ENCODE results near the gene HAGHL. TPM values are rescaled to one million over a fixed set of nuclear protein-coding genes. Genes with fewer than 3 reads are reported as not detected.

HAGHL gene
- total RNA-seq, 1 experiment from 2014 or later = 2.5 TPM

GRCh38 chr16:734981-735881, 8.3 kb downstream of the HAGHL start:
- no peak for DNase-seq (ENCODE audit: low spot score)
- TF ChIP-seq CTCF (conservative IDR thresholded peaks at IDR 0.05; ENCODE audit: low read depth, low read length) (no peak), EZH2 (IDR thresholded peaks at IDR 0.05; ENCODE audit: borderline replicate concordance, low read depth, low read length, poor library complexity, severe bottlenecking) (no peak)
- ChIA-PET CTCF (no interaction called here), POLR2A (ENCODE audit: low non-redundant PET) (no interaction called here)
- Histone ChIP-seq H3K4me3 (ENCODE audit: low read depth, low read length, poor library complexity, severe bottlenecking) (no peak overlapping the region), H3K4me1 (ENCODE audit: insufficient read depth, low read length, poor library complexity, severe bottlenecking) (peaks cover 5% of the 10 kb centered on the region), H3K27ac (ENCODE audit: low read depth, low read length, poor library complexity, severe bottlenecking) (no peak overlapping the region), H3K36me3 (ENCODE audit: insufficient read depth, low read length, poor library complexity, severe bottlenecking) (peaks cover 18% of the 10 kb centered on the region), H3K9me3 (ENCODE audit: low read depth, low read length, poor library complexity, severe bottlenecking) (no peaks in the 10 kb centered on the region), H3K27me3 (replicated peaks; ENCODE audit: insufficient read depth, low read depth, low read length, poor library complexity) (no peaks in the 10 kb centered on the region)
- no TSS peak for BruUV-seq (replicated peaks)
- intact Hi-C loops (cut with micrococcal nuclease; ENCODE audit: unreplicated experiment) = no loop called here

GRCh38 chr16:735982-736453, 9.1 kb downstream of the HAGHL start:
- Histone ChIP-seq H3K27me3 (replicated peaks; ENCODE audit: insufficient read depth, low read depth, low read length, poor library complexity) (no peaks in the 10 kb centered on the region), H3K36me3 (ENCODE audit: insufficient read depth, low read length, poor library complexity, severe bottlenecking) (peaks cover 18% of the 10 kb centered on the region), H3K4me3 (ENCODE audit: low read depth, low read length, poor library complexity, severe bottlenecking) (no peak overlapping the region), H3K4me1 (ENCODE audit: insufficient read depth, low read length, poor library complexity, severe bottlenecking) (peaks cover 5% of the 10 kb centered on the region), H3K27ac (ENCODE audit: low read depth, low read length, poor library complexity, severe bottlenecking) (no peak overlapping the region), H3K9me3 (ENCODE audit: low read depth, low read length, poor library complexity, severe bottlenecking) (no peaks in the 10 kb centered on the region)
- intact Hi-C loops (cut with micrococcal nuclease; ENCODE audit: unreplicated experiment) = no loop called here
- BruUV-seq (replicated peaks) = no TSS peak
- ChIA-PET POLR2A (ENCODE audit: low non-redundant PET) (no interaction called here), CTCF (no interaction called here)
- no peak for DNase-seq (ENCODE audit: low spot score)
- no peak for TF ChIP-seq EZH2 (IDR thresholded peaks at IDR 0.05; ENCODE audit: borderline replicate concordance, low read depth, low read length, poor library complexity, severe bottlenecking)
- no peak for TF ChIP-seq CTCF (conservative IDR thresholded peaks at IDR 0.05; ENCODE audit: low read depth, low read length)

- ChIA-PET CTCF (no interaction called here), POLR2A (ENCODE audit: low non-redundant PET) (no interaction called here)
- Histone ChIP-seq H3K27ac (ENCODE audit: low read depth, low read length, poor library complexity, severe bottlenecking) (no peak overlapping the region), H3K4me1 (ENCODE audit: insufficient read depth, low read length, poor library complexity, severe bottlenecking) (peaks cover 5% of the 10 kb centered on the region), H3K27me3 (replicated peaks; ENCODE audit: insufficient read depth, low read depth, low read length, poor library complexity) (no peaks in the 10 kb centered on the region), H3K9me3 (ENCODE audit: low read depth, low read length, poor library complexity, severe bottlenecking) (no peaks in the 10 kb centered on the region), H3K36me3 (ENCODE audit: insufficient read depth, low read length, poor library complexity, severe bottlenecking) (peaks cover 18% of the 10 kb centered on the region), H3K4me3 (ENCODE audit: low read depth, low read length, poor library complexity, severe bottlenecking) (no peak overlapping the region)
- TF ChIP-seq EZH2 (IDR thresholded peaks at IDR 0.05; ENCODE audit: borderline replicate concordance, low read depth, low read length, poor library complexity, severe bottlenecking) (no peak), CTCF (conservative IDR thresholded peaks at IDR 0.05; ENCODE audit: low read depth, low read length) (no peak)
- BruUV-seq (replicated peaks) = no TSS peak
- intact Hi-C loops (cut with micrococcal nuclease; ENCODE audit: unreplicated experiment) = no loop called here
- no peak for DNase-seq (ENCODE audit: low spot score)
Measured at GRCh38 chr16:736936-737481, 10.1 kb downstream of the HAGHL start.

All from A673 (cell line).